NCI-H2029 treated with DMSO at 0.1 percent for 48 hours (cell line): ENCODE results near the gene NISCH.

Source experiments
- DNase-seq: peaks from one replicate; lab custom pipeline; 2025; lab: John Stamatoyannopoulos, UW

The NISCH gene

GRCh38 chr3:52490939-52491526 is 35.6 kb downstream of the NISCH start:
- no peak for DNase-seq

GRCh38 chr3:52492059-52492458 is 36.7 kb downstream of the NISCH start:
- no peak for DNase-seq

- no peak for DNase-seq
These were observed 38.0 kb downstream of the NISCH start for GRCh38 chr3:52493232-52494017.

- DNase-seq, result no peak
These were observed 39.0 kb downstream of the NISCH start for GRCh38 chr3:52494445-52494844.

- no peak for DNase-seq
These were observed 39.6 kb downstream of the NISCH start, which contains the start of gene STAB1 for GRCh38 chr3:52494886-52495495. Gene STAB1 (plus strand): TSS chr3:52495338. CDS start chr3:52495414, 76 bp downstream.

GRCh38 chr3:52495777-52496602 is 40.6 kb downstream of the NISCH start:
- DNase-seq, result no peak

GRCh38 chr3:52498137-52499054 is 43.0 kb downstream of the NISCH start:
- DNase-seq, result no peak

GRCh38 chr3:52501046-52501445 is 45.6 kb downstream of the NISCH start:
- no peak for DNase-seq

- DNase-seq, result no peak
These were observed 46.6 kb downstream of the NISCH start for GRCh38 chr3:52502001-52502400.

GRCh38 chr3:52502808-52503350 is 47.5 kb downstream of the NISCH start:
- DNase-seq, result no peak

- no peak for DNase-seq
These were observed 48.5 kb downstream of the NISCH start for GRCh38 chr3:52503788-52504424.

GRCh38 chr3:52504977-52505376 is 49.6 kb downstream of the NISCH start:
- no peak for DNase-seq

GRCh38 chr3:52506266-52506966 is 51.0 kb downstream of the NISCH start:
- DNase-seq, result no peak

GRCh38 chr3:52507359-52507758 is 52.0 kb downstream of the NISCH start:
- no peak for DNase-seq

- no peak for DNase-seq
These were observed 54.4 kb downstream of the NISCH start for GRCh38 chr3:52509753-52510328.

- no peak for DNase-seq
These were observed 56.1 kb downstream of the NISCH start for GRCh38 chr3:52511509-52511908.

- no peak for DNase-seq
These were observed 56.7 kb downstream of the NISCH start for GRCh38 chr3:52512105-52512504.

GRCh38 chr3:52512727-52513126 is 57.3 kb downstream of the NISCH start:
- no peak for DNase-seq

GRCh38 chr3:52513281-52513680 is 57.9 kb downstream of the NISCH start:
- no peak for DNase-seq
